Activated CD4-positive, alpha-beta T cell treated with anti-CD3 and anti-CD28 coated beads for 4 hours (primary cell): ENCODE data around the gene SEPTIN8.

Experiments used
- DNase-seq, 2 donors: peaks; one replicate each; pipeline ENCODE4 v3.0.0-alpha.2; 2020

SEPTIN8 gene

GRCh38 chr5:132781029-132781428 is 4.0 kb upstream of the SEPTIN8 start:
- DNase-seq = no peak

- DNase-seq = no peak
These were observed 3.5 kb upstream of the SEPTIN8 start for GRCh38 chr5:132780577-132780976.

GRCh38 chr5:132779961-132780360 is 2.9 kb upstream of the SEPTIN8 start:
- no peak for DNase-seq

- no peak for DNase-seq
These were observed 1.8 kb upstream of the SEPTIN8 start for GRCh38 chr5:132778856-132779255.

- no peak for DNase-seq
These were observed 1.1 kb upstream of the SEPTIN8 start for GRCh38 chr5:132778129-132778528.

- no peak for DNase-seq
These were observed 166 bp downstream of the SEPTIN8 start for GRCh38 chr5:132776938-132777208.

GRCh38 chr5:132776131-132776937 is 705 bp downstream of the SEPTIN8 start:
- DNase-seq = no peak

GRCh38 chr5:132775476-132775961 is 1.5 kb downstream of the SEPTIN8 start:
- DNase-seq = no peak

- DNase-seq = no peak
These were observed 2.1 kb downstream of the SEPTIN8 start for GRCh38 chr5:132774896-132775295.

GRCh38 chr5:132774406-132774805 is 2.6 kb downstream of the SEPTIN8 start:
- DNase-seq = no peak

GRCh38 chr5:132773601-132774355 is 3.3 kb downstream of the SEPTIN8 start:
- no peak for DNase-seq

GRCh38 chr5:132773114-132773513 is 3.9 kb downstream of the SEPTIN8 start:
- DNase-seq = no peak

GRCh38 chr5:132772291-132773070 is 4.6 kb downstream of the SEPTIN8 start:
- no peak for DNase-seq

- no peak for DNase-seq
These were observed 5.5 kb downstream of the SEPTIN8 start for GRCh38 chr5:132771503-132771998.

GRCh38 chr5:132770476-132771159 is 6.4 kb downstream of the SEPTIN8 start:
- DNase-seq = no peak

- DNase-seq = no peak
These were observed 8.6 kb downstream of the SEPTIN8 start for GRCh38 chr5:132768485-132768868.

- no peak for DNase-seq
These were observed 9.9 kb downstream of the SEPTIN8 start for GRCh38 chr5:132767150-132767549.

- no peak for DNase-seq
These were observed 10.3 kb downstream of the SEPTIN8 start for GRCh38 chr5:132766806-132767055.

- no peak for DNase-seq
These were observed 10.8 kb downstream of the SEPTIN8 start for GRCh38 chr5:132766020-132766805.

GRCh38 chr5:132765311-132766019 is 11.6 kb downstream of the SEPTIN8 start:
- no peak for DNase-seq

- no peak for DNase-seq
These were observed 12.3 kb downstream of the SEPTIN8 start for GRCh38 chr5:132764671-132765238.
